HG03378 (cell line): ENCODE data around the gene NECTIN1.

Source experiments
- ATAC-seq: cut with Tn5 transposase; IDR thresholded peaks from one replicate; pipeline ENCODE4 v1.9.1; 2021; ENCODE audit warnings: mild to moderate bottlenecking, moderate library complexity; ENCODE audit not compliant: unreplicated experiment

Gene NECTIN1

DNA sequence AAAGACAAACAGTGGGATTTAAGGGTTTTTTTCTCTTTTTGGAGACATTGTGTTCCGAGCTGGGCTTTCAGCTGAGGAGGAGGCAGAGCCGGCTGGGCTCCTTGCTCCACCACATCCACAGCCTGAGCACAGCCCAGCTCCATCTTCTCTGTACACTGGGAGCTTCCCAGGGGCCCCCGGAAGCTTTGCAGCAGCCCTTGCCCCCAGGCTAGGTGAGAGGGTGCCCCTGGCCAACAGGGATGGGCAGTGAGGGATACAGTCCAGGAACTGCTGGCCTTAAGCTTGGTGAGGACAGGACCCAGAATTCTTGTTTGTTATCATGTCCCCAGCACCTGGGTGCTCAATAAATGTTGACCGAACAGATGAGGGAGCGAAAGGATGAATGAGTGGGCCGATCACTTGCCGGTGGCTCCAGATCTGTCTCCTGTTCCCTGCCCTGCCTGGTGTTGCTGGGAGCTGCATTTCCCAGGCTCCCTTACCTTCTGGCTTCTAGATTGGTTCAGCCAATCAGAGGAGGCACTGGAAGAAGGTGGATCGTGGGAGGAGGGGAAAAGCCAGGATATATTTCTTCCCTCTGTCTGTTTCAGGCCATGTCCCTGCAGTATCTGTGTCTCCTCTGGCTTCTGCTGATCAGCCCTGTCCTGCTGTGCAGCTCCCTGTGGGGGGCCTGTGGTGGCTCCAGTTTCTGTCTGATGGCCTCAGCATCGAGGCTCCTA, 26.5 kb upstream of the NECTIN1 start:
- no peak for ATAC-seq

DNA sequence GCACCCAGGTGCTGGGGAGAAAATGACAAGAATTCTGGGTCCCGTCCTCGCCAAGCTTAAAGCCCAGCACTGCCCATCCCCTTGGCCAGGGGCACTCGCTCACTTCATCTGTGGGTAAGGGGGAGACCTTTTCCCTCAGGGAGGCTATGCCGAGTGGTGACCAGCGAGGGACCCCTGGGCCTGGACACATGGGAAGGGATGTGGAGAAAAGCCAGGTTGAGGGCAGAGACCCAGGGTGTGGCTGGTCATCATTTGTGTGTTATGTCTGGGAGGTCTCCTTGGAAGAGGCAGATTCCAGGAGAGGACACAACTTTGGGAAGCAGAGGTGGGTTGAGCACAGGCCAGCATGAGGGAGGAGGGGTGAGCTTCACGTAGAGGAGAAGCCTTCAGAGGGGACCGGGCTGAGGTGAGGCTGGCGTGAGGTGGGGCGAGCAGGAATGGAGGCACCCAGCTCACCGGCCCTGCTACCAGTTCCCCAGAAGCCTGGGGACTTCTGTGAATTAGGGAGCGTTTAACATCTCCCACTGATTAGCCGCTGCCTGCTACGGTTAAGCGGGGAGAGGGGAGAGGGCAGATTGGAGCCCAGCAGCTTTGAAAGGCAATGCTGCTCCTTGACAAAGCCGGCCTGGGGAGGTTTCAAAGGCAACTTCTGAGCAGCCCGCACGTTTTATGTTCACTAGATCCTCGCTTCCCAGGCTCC, 25.8 kb upstream of the NECTIN1 start:
- no peak for ATAC-seq

DNA sequence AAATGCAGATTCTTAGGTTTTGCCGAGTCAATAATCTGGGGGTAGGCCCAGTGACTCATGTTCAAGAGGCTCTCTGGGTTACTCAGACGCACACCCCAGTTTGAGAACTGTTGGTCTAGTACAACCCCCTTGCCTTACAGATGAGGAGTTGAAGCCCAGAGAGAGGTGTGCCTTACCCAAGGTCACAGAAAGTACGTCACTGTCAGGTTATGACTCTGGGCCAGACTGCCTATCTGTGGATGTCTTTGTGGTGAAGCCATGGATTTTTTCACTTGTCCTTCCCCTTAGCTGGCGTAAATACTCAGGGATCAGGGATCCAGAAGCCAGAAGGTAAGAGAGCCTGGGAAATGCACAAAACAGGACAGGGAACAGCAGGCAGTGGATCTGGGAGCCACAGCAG, 25.2 kb upstream of the NECTIN1 start:
- no peak for ATAC-seq

DNA sequence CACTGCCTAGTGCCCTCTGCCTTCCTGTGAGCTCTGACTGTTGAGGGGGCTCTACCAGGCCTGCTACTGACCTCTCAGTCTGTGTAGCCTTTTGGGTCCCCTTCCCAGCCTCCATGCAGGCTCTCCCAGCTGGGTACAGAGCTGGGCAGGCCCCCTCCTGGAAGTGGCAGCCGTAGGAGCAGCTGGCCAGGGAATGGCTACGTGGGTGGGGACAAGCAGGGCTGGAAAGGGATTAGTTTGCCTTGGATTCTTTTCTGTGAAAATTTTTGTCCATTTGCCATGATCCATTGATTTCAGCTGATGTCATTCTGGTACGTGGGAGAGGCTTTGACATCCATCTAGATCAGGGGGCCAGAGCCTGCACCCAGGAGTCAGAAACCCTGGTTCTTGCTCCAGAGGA, 23.9 kb upstream of the NECTIN1 start:
- no peak for ATAC-seq

DNA sequence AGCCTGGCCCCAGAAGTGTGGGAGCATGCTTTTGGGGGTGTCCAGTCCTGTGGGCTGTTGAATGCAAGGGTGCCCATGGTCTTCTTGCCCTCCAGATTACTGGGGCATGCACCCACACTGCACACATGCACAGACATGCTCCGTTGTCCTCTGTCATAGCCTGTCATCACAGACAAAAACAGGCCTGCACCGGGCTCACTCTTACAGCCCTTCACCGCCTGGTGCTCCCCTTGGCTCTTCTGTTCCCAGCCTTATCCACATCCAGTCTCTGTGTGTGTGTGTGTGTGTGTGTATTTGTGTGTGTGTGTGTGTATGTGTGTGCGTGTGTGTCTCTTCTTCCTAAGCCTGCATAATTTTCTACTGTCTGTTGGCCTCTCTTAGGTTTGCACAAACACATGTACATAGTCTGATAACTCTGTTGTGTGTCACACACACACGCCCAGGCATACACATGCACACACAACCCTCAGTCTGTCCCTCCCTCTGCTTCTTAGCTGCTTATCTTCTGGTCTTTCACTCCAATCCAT, 23.4 kb upstream of the NECTIN1 start:
- ATAC-seq: no peak

DNA sequence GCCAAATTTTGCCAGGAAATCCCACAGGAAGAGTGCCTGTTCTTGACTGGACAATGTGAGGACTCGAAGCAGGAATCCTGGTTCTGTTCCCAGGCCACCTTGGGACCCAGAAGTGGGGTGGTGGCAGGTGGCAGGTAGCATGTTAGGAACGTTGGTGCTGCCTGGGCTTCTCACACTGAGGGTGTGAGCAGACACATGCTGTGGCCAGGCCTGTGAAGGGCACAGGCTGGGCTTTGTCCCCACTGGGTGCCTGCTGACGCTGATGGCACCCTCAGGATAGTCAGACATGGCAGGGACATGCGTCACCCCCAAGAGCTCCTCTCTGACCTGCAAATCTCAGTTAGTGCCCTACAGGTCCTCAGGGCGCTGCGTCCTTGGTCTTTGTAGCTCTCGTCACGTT, 21.1 kb upstream of the NECTIN1 start:
- ATAC-seq: no peak

DNA sequence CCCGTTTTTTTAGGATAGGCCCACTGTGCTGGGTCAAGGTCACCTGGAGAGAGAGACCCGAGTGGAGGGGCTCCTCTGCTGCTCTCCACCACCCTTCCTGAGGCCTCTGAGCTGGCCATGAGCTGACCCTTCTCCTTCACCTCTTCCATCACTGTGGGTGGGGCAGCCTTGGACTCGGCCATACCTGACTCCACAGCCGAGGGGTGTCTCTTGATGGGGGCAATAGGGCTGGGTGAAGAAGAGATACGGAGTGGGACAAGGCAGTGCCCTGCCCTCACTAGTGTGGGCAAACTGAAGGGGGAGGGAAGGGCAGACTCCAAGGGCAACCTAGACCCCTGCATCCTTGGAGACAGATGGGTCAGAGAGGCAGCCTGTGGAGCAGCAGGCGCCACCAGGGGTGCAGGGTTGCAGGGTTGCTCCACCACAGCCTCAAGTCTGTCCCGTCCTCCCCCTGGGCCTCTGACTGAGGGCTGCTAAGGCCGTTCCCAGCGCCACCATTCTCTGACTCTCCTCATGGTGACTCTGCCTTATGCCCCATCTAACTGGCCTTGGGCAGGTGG, 20.1 kb upstream of the NECTIN1 start:
- ATAC-seq: no peak

DNA sequence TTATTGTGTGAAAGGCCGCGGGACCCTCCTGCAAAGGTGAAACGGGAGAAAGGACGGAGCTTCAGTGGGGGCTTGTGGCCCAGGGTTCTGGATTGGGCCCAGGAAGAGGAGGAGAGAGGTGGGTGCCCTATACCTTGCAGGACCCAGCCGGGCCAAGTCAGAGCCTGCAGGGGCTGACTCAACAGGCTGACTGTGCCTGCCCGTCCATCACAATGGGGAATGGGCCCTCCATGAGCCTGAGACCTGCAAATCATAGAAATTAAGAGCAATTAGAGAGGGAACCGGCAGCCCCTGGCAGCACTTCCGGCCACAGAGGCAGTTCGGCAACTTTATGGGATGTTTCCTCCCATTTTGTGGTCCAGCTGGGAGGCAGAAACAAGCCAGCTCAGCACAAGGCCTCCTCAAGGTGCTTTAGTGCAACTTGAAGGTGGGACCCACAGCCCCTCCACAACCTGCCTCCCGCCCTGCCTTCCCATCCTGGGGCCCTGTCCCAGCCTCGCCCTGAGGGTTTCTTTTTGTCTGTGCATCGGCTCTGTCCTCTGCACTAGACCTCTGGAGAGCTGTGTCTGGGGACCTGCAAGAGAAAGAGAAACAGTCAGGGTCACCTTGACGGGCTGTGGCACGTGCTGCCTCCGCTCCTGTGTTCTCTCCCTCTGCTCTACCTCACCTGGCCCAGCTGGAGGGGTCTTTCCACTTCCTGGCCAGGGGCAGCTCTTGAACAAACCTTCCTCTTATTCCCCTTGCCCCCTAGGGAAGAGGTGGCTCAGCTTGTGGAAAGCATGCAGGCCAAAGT, 19.1 kb upstream of the NECTIN1 start:
- ATAC-seq: no peak

DNA sequence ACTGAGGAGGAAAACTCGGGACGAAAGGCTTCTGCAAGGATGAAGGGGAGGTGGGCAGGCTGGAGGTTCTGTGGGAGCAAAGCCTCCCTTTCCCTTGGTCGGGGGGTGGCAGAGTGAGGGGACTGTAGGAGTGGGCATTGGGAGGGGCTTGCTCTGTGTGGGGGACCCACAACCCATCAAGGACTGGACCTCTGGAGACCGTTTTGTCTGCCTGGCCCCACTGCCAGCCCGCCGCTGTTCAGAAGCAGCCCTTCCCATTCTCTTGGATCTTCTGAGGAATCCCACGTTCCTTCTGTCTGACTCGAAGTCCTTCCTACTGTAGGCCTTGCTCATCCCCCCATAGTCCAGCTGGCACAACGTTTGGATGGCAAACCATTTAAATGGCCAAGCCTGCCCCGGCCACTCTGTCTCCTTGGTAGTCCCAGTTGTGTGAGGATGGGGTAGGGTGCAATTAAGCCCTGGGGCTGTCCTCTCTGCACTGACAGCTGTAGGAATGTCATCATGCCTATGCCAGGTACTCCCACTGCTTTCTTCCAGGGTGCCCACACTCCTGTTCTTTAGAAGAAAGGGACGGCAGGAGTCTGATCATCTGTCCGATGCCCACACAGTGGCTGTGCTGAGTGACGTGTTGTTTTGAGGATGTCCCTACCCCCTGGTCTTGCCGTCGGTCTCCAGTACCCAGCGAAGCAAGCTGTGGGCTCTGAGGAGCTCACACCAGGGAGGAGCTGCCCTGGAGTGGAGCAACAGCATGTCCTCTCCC, 17.0 kb upstream of the NECTIN1 start:
- no peak for ATAC-seq

DNA sequence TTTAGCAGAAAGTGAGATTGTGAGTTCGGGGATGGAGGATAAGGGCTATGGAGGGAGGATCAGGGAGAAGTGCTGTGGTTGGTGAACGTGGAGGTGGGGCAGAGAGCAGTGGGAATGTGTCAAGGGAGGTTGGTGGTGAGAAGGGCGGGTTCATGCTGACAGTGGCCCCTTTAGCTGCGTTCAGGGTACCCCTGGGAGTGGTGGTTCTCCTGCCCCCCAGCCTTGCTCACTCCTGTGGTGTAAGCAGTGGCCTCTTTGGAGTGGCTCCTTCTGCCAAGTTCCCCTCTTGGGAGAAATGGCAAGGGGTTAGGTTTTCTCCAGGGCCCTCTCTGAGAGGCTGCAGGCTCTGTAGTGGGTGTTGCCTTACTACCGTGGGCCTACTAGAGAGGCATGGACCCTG, 16.1 kb upstream of the NECTIN1 start:
- no peak for ATAC-seq

DNA sequence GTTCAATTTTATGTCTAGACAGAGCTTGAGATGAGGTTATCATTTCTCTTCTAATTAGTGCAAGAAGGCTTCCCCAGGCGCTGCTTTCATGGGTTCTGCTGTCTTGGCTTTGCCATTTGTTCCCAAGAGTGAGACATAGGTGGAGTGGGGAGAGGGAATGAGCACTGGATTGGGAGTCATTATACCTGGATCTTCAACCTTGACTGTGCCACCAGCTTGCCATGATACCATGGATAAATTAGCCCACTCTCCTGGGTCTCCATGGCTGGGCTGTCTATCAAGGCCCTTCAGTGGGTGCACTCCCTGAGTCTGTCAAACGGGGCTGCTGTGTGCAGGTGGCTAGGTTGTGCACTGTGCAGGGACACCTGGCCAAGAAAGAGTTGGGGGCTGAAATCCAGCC, 15.6 kb upstream of the NECTIN1 start:
- no peak for ATAC-seq

DNA sequence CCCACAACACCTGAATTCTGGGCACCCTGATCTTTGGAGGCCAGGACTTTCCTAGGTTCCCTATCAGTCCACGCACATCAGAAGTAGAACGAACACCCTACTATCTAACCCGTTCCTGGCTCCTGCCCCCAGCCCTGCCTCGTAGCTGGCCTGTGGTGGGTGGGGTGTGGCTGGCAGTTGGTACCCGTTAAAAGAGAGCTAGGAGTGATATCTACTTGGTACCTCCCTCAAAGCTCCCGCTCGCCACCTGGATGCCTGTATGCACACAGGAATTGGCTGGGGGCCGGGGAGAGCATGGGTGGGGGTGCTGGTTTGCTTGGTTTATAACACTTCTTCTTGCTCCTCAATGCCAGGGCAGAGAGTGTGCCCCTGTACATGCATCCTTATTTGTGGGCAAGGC, 14.0 kb upstream of the NECTIN1 start:
- ATAC-seq: no peak

DNA sequence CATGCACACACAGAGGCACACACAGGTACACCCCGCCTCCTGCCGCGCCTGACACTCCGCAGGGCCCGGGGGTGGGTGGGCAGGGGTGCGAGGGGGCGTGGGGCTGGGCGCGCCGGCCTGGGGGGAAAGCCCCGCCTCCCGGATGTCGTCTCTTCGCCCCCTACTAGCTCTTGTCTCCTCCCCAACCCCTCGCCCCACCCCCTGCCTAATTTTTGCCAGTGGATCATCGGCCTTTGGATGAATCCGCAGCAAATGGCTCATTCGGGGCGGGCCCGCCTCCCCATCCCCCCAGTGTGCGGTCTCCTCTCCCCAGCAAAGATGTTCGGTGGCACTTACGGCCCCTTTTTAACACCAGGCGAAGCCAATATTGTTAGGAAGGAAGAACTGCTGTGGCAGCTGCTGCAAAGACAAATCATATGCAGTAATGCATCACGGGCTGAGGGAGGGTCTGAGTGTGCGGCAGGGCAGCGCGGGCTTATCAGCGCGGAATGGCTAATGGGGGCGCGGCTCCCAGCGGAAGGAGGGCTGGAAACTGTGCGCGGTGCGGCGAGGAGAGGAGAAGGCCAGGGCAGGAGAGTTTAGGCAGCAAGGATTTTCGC, 13.4 kb upstream of the NECTIN1 start:
- no peak for ATAC-seq

DNA sequence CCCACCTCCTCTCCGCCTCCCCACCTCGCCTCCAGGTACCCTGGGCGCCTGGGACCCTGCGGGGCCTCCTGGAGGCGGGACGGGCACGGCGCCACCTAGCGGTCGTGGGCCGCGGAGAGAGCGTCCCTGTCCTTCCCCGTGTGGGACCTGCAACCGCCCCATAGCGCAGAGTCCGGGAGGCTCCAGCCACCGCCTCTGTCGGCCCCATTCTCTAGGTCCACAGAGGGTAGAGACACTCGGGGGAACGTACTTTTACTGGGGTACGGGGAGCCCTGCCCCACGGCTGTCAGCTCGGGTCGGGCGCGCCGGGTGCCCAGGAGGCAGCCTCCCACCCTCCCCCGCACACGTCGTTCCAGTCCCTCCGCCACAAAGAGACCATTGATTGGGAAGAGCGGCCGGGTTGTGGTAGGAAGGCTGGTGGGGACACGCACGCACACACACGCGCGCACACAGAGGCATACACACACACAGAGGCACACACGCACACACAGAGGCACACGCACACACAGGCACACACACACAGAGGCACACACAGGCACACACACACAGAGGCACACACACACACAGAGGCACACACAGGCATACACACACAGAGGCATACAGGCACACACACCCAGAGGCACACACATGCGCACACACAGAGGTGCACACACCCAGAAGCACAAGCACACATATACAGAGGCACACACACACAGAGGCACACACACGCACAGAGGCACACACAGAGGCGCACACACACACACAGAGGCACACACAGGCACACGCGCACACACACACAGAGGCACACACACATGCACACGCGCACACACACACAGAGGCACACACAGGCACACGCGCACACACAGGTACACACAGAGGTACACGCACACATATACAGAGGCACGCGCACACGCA, 12.6 kb upstream of the NECTIN1 start:
- ATAC-seq: no peak

DNA sequence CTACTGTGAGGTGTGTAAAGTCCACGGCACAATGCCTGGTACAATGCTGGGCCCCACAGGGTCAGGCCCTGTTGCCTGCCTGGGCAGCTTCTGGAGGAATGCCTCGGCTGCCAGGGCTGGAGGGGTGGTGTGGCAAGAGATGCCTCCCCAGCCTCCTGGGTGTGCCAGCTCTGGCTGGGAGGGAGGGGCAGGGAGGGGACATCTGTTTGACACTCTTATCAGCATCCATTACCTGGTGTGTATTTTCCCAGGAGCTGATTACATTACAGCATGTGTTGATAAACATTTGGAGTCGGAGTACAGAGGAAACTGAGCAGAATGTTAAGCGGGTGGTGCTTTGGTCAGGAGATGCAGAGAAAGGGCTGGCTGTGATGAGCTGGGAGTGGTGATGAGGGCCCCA, 11.0 kb upstream of the NECTIN1 start:
- no peak for ATAC-seq

DNA sequence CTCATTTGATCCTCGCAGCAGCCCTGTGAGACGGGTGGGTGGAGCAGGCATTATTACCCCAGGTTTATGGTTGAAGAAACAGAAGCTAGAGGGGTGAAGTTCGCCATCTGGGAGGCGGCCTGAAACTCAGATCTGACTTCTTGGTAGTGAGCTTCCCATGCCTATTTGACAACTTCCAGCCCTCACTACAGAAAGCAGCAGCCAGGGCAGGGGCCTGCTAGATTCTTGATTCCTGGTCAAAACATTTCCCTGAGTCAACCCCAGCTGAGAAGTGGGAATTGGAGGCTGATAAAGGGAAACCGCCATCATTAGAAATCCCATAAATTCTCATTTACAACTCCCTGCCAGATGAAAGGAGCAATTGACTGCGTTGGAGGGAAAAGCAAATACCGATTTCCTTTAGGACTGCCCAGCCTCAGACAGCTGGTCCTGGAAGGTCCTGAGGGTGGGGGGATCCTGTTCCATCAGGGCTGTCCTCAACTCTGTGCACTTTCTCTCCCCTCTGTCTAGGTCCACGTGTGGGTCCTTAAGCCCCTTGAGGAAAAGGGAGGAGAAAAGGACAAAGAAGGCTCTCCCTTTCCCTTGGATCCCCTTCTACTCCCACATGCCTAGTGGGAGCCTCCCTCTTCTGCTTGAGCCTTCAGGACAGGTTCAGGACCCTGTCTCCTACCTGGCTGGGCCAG, 10.2 kb upstream of the NECTIN1 start:
- no peak for ATAC-seq

DNA sequence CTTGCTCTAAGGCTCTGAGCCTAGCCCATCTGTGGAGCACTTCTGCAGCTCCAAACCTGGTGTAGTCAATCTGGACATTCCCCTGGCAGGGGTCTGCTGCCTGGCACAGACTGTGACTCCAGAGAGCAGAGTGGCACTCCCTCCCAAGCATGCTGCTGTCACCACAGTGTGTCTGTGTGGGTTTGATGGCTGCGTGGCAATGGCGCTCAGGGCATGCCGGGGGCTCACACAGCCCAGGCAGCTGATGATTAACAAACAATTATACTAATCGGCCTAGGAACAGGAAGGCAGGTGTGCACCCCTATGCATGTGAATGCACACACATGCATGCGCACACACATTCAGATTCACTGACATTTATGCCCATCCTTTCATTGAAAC, 9.0 kb upstream of the NECTIN1 start:
- no peak for ATAC-seq

DNA sequence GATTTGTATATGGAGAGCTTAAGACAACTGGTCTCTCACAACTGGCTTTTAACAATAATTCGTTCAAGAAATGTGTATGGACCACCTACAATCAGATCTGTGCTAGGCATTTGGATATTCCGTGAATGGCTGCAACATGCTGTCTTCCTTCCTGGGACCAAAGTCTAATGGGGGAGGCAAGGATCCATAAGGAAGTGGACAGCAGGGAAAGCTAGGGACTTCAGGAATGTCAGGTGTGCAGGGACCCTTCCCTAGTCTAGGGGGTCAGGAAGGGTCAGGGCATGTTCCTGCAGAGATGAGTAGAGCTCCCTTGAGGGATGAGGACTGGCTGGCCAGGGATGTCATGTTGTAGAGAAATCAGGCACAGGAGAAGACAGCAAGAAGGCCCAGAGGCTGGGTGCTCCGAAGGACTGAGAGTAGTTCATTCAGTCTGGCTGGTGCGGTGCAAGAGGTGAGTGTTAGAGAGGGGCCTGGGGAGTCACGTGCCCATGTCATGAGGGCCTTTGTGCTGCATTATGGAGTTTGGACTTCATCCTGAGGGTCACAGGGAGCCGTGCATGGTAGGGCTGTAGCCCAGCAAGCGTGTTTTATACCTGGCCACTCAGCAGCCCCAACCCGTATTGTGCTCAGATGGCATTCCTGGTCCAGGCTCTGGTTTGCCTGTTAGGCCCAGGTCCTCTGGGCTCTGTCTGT, 8.5 kb upstream of the NECTIN1 start:
- ATAC-seq: no peak
